ENCODE data around the gene STIMATE. TPM values are rescaled to one million over a fixed set of nuclear protein-coding genes. Genes with fewer than 3 reads are reported as not detected.

Gene STIMATE
- total RNA-seq, 1 experiment from 2014 or later = 13.5 TPM

GRCh38 chr3:52930748-52931147, 33.4 kb upstream of the STIMATE start:
- peaks cover 31% of the 10 kb centered on the region for H3K36me3 Mint-ChIP-seq (ENCODE audit: insufficient read depth, unreplicated experiment)
- Histone ChIP-seq H3K27me3 (replicated peaks; ENCODE audit: control insufficient read depth, insufficient read depth, low read length) (no peaks in the 10 kb centered on the region), H3K9me3 (no peaks in the 10 kb centered on the region), H3K4me3 (ENCODE audit: low read depth, low read length) (no peak overlapping the region), H3K36me3 (ENCODE audit: control insufficient read depth, insufficient read depth, low read length) (no peaks in the 10 kb centered on the region; the same call in 1 of the 2 replicates), H3K4me1 (0 out of 2 replicates have a peak, but pooled peaks cover 4% of the 10 kb centered on the region)
- intact Hi-C loops (cut with micrococcal nuclease; ENCODE audit: unreplicated experiment) = loop anchor here (5.0 kb wide), 1 partner anchor 117 kb away; the partner anchor contains the start of gene SFMBT1
- ChIA-PET CTCF (no interaction called here), POLR2A (interaction anchor here (0.5 kb wide), 1 partner anchor 78 kb away, joined by 3 read pairs; no protein-coding TSS in a partner anchor)
- TF ChIP-seq, protein P1, sequence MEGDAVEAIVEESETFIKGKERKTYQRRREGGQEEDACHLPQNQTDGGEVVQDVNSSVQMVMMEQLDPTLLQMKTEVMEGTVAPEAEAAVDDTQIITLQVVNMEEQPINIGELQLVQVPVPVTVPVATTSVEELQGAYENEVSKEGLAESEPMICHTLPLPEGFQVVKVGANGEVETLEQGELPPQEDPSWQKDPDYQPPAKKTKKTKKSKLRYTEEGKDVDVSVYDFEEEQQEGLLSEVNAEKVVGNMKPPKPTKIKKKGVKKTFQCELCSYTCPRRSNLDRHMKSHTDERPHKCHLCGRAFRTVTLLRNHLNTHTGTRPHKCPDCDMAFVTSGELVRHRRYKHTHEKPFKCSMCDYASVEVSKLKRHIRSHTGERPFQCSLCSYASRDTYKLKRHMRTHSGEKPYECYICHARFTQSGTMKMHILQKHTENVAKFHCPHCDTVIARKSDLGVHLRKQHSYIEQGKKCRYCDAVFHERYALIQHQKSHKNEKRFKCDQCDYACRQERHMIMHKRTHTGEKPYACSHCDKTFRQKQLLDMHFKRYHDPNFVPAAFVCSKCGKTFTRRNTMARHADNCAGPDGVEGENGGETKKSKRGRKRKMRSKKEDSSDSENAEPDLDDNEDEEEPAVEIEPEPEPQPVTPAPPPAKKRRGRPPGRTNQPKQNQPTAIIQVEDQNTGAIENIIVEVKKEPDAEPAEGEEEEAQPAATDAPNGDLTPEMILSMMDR (IDR thresholded peaks at IDR 0.05; ENCODE audit: insufficient read depth in 1 of 2, low read depth in 1 of 2, low read length in 1 of 2, severe bottlenecking in 1 of 2, unreplicated experiment in 1 of 2) = no peak
- no peak overlapping the region for H3K4me3 Mint-ChIP-seq (ENCODE audit: unreplicated experiment)
- H3K27ac Mint-ChIP-seq (ENCODE audit: unreplicated experiment) = no peak overlapping the region
- H3K27me3 Mint-ChIP-seq (ENCODE audit: insufficient read depth, unreplicated experiment) = no peaks in the 10 kb centered on the region
- no TSS peak for BruUV-seq (replicated peaks)
- no peaks in the 10 kb centered on the region for H3K4me1 Mint-ChIP-seq (ENCODE audit: low read depth, unreplicated experiment)
- DNase-seq = no peak
- H3K9me3 Mint-ChIP-seq (ENCODE audit: unreplicated experiment) = no peaks in the 10 kb centered on the region

GRCh38 chr3:52926554-52926953, 29.2 kb upstream of the STIMATE start:
- ChIA-PET CTCF (interaction anchor here (0.5 kb wide), 1 partner anchor 76 kb away, joined by 3 read pairs; no protein-coding TSS in a partner anchor), POLR2A (no interaction called here)
- BruUV-seq (replicated peaks) = no TSS peak
- Histone ChIP-seq H3K9me3 (no peaks in the 10 kb centered on the region), H3K4me1 (0 out of 2 replicates have a peak, but pooled peaks cover 4% of the 10 kb centered on the region), H3K36me3 (ENCODE audit: control insufficient read depth, insufficient read depth, low read length) (no peaks in the 10 kb centered on the region; the same call in none of the 2 replicates), H3K4me3 (ENCODE audit: low read depth, low read length) (no peak overlapping the region), H3K27me3 (replicated peaks; ENCODE audit: control insufficient read depth, insufficient read depth, low read length) (no peaks in the 10 kb centered on the region)
- Mint-ChIP-seq H3K27ac (ENCODE audit: unreplicated experiment) (no peak overlapping the region), H3K27me3 (ENCODE audit: insufficient read depth, unreplicated experiment) (no peaks in the 10 kb centered on the region), H3K9me3 (ENCODE audit: unreplicated experiment) (no peaks in the 10 kb centered on the region), H3K4me1 (ENCODE audit: low read depth, unreplicated experiment) (no peaks in the 10 kb centered on the region), H3K4me3 (ENCODE audit: unreplicated experiment) (no peak overlapping the region), H3K36me3 (ENCODE audit: insufficient read depth, unreplicated experiment) (peaks cover 51% of the 10 kb centered on the region)
- TF ChIP-seq, protein P1 (IDR thresholded peaks at IDR 0.05; ENCODE audit: insufficient read depth in 1 of 2, low read depth in 1 of 2, low read length in 1 of 2, severe bottlenecking in 1 of 2, unreplicated experiment in 1 of 2) = no peak
- intact Hi-C loops (cut with micrococcal nuclease; ENCODE audit: unreplicated experiment) = no loop called here
- no peak for DNase-seq

GRCh38 chr3:52925405-52926313, 28.3 kb upstream of the STIMATE start:
- POLR2A ChIA-PET = no interaction called here
- CTCF ChIA-PET = no interaction called here
- Mint-ChIP-seq H3K4me1 (ENCODE audit: low read depth, unreplicated experiment) (no peaks in the 10 kb centered on the region), H3K27ac (ENCODE audit: unreplicated experiment) (no peak overlapping the region), H3K9me3 (ENCODE audit: unreplicated experiment) (no peaks in the 10 kb centered on the region), H3K36me3 (ENCODE audit: insufficient read depth, unreplicated experiment) (peaks cover 50% of the 10 kb centered on the region), H3K4me3 (ENCODE audit: unreplicated experiment) (no peak overlapping the region), H3K27me3 (ENCODE audit: insufficient read depth, unreplicated experiment) (no peaks in the 10 kb centered on the region)
- TF ChIP-seq, protein P1 (IDR thresholded peaks at IDR 0.05; ENCODE audit: insufficient read depth in 1 of 2, low read depth in 1 of 2, low read length in 1 of 2, severe bottlenecking in 1 of 2, unreplicated experiment in 1 of 2) = no peak
- intact Hi-C loops (cut with micrococcal nuclease; ENCODE audit: unreplicated experiment) = no loop called here
- Histone ChIP-seq H3K9me3 (no peaks in the 10 kb centered on the region), H3K4me1 (0 out of 2 replicates have a peak, but pooled peaks cover 4% of the 10 kb centered on the region), H3K4me3 (ENCODE audit: low read depth, low read length) (no peak overlapping the region), H3K27me3 (replicated peaks; ENCODE audit: control insufficient read depth, insufficient read depth, low read length) (no peaks in the 10 kb centered on the region), H3K36me3 (ENCODE audit: control insufficient read depth, insufficient read depth, low read length) (no peaks in the 10 kb centered on the region; the same call in none of the 2 replicates)
- no TSS peak for BruUV-seq (replicated peaks)
- no peak for DNase-seq
